ENCODE measurements around the gene CES1.
"Not testable (repeated sequence)": the region's sequence is repeated elsewhere in the genome, so short reads cannot be mapped to it uniquely, and the experiment has no call there.

CES1 gene

GRCh38 chr16:55825115-55825728, 7.7 kb downstream of the CES1 start:
- Histone ChIP-seq H3K4me3 (ENCODE audit: low read length) (no peak overlapping the region), H3K27ac (ENCODE audit: low read depth, low read length) (no peak overlapping the region), H3K27me3 (ENCODE audit: control insufficient read depth, insufficient read depth, low read length) (no peaks in the 10 kb centered on the region), H3K9ac (ENCODE audit: low read length) (no peak overlapping the region), H3K4me1 (ENCODE audit: control insufficient read depth, insufficient read depth, low read length) (no peaks in the 10 kb centered on the region), H3K36me3 (ENCODE audit: control insufficient read depth, insufficient read depth, low read length) (no peaks in the 10 kb centered on the region)

- no peaks in the 10 kb centered on the region for H3K4me1 ChIP-seq (ENCODE audit: control insufficient read depth, insufficient read depth, low read length)
- no peak overlapping the region for H3K27ac ChIP-seq (ENCODE audit: low read depth, low read length)
- H3K4me3 ChIP-seq (ENCODE audit: low read length): no peak overlapping the region
- H3K36me3 ChIP-seq (ENCODE audit: control insufficient read depth, insufficient read depth, low read length): no peaks in the 10 kb centered on the region
- H3K9ac ChIP-seq (ENCODE audit: low read length): no peak overlapping the region
- H3K27me3 ChIP-seq (ENCODE audit: control insufficient read depth, insufficient read depth, low read length): no peaks in the 10 kb centered on the region
Observed at GRCh38 chr16:55824473-55825000, 8.4 kb downstream of the CES1 start.

GRCh38 chr16:55822280-55822810, 10.6 kb downstream of the CES1 start:
- no peaks in the 10 kb centered on the region for H3K4me1 ChIP-seq (ENCODE audit: control insufficient read depth, insufficient read depth, low read length)
- no peaks in the 10 kb centered on the region for H3K36me3 ChIP-seq (ENCODE audit: control insufficient read depth, insufficient read depth, low read length)
- no peak overlapping the region for H3K9ac ChIP-seq (ENCODE audit: low read length)
- no peak overlapping the region for H3K4me3 ChIP-seq (ENCODE audit: low read length)
- H3K27me3 ChIP-seq (ENCODE audit: control insufficient read depth, insufficient read depth, low read length): no peaks in the 10 kb centered on the region
- no peak overlapping the region for H3K27ac ChIP-seq (ENCODE audit: low read depth, low read length)

GRCh38 chr16:55821210-55821609, 11.7 kb downstream of the CES1 start:
- Histone ChIP-seq H3K4me3 (ENCODE audit: low read length) (no peak overlapping the region), H3K9ac (ENCODE audit: low read length) (no peak overlapping the region), H3K4me1 (ENCODE audit: control insufficient read depth, insufficient read depth, low read length) (no peaks in the 10 kb centered on the region), H3K36me3 (ENCODE audit: control insufficient read depth, insufficient read depth, low read length) (no peaks in the 10 kb centered on the region), H3K27ac (ENCODE audit: low read depth, low read length) (no peak overlapping the region), H3K27me3 (ENCODE audit: control insufficient read depth, insufficient read depth, low read length) (no peaks in the 10 kb centered on the region)

- Histone ChIP-seq H3K4me1 (ENCODE audit: control insufficient read depth, insufficient read depth, low read length) (no peaks in the 10 kb centered on the region), H3K27ac (ENCODE audit: low read depth, low read length) (no peak overlapping the region), H3K9ac (ENCODE audit: low read length) (no peak overlapping the region), H3K4me3 (ENCODE audit: low read length) (no peak overlapping the region), H3K36me3 (ENCODE audit: control insufficient read depth, insufficient read depth, low read length) (no peaks in the 10 kb centered on the region), H3K27me3 (ENCODE audit: control insufficient read depth, insufficient read depth, low read length) (no peaks in the 10 kb centered on the region)
Observed at GRCh38 chr16:55820615-55821014, 12.3 kb downstream of the CES1 start.

GRCh38 chr16:55817236-55817912, 15.5 kb downstream of the CES1 start:
- Histone ChIP-seq H3K27me3 (ENCODE audit: control insufficient read depth, insufficient read depth, low read length) (no peaks in the 10 kb centered on the region), H3K9ac (ENCODE audit: low read length) (no peak overlapping the region), H3K4me3 (ENCODE audit: low read length) (no peak overlapping the region), H3K36me3 (ENCODE audit: control insufficient read depth, insufficient read depth, low read length) (no peaks in the 10 kb centered on the region), H3K4me1 (ENCODE audit: control insufficient read depth, insufficient read depth, low read length) (no peaks in the 10 kb centered on the region), H3K27ac (ENCODE audit: low read depth, low read length) (no peak overlapping the region)

- H3K36me3 ChIP-seq (ENCODE audit: control insufficient read depth, insufficient read depth, low read length); H3K27me3 ChIP-seq (ENCODE audit: control insufficient read depth, insufficient read depth, low read length); H3K27ac ChIP-seq (ENCODE audit: low read depth, low read length); H3K9ac ChIP-seq (ENCODE audit: low read length); H3K4me1 ChIP-seq (ENCODE audit: control insufficient read depth, insufficient read depth, low read length); H3K4me3 ChIP-seq (ENCODE audit: low read length): not testable (repeated sequence)
Observed at GRCh38 chr16:55816222-55816621, 16.7 kb downstream of the CES1 start.

DNA sequence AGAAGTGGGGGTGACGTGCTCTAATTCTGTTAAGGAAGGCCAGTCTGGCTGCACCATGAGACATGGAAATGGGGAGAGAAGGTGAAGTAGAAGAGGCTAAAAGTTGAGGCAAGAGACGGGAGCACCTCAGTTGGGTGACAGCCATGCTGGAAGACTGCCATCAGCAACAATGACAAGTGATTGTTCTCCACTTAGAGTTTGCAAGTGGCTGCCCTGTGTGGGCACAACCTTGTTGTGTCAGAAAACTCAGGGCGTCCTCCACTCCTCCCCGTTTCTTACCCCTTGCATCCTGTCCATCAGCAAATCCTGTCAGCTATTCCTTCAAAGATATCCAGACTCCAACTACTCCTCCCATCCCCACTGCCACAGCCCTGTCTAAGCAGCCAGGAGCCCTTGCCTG, 17.6 kb downstream of the CES1 start:
- Histone ChIP-seq H3K4me1 (ENCODE audit: control insufficient read depth, insufficient read depth, low read length) (no peaks in the 10 kb centered on the region), H3K36me3 (ENCODE audit: control insufficient read depth, insufficient read depth, low read length) (no peaks in the 10 kb centered on the region), H3K9ac (ENCODE audit: low read length) (no peak overlapping the region), H3K27ac (ENCODE audit: low read depth, low read length) (no peak overlapping the region), H3K27me3 (ENCODE audit: control insufficient read depth, insufficient read depth, low read length) (no peaks in the 10 kb centered on the region), H3K4me3 (ENCODE audit: low read length) (no peak overlapping the region)

DNA sequence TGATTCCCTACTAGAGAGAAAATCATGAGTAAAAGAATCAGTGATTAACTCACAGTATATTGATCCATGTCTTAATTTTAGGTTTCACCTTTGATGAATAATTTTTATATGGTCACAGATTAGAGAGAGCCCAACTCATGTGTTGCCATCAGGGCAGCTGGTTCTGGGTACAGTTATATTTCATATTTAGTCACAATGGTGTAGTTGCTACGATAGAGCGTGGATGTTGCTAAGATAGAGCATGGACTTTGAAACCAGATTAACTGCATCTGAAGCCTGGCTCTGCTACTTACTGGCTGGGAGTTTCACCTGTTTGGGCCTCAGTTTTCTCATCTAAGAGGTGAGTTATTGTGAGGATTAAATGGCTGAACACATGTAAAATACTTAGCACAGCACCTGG, 18.7 kb downstream of the CES1 start:
- H3K4me1 ChIP-seq (ENCODE audit: control insufficient read depth, insufficient read depth, low read length); H3K36me3 ChIP-seq (ENCODE audit: control insufficient read depth, insufficient read depth, low read length); H3K9ac ChIP-seq (ENCODE audit: low read length); H3K27ac ChIP-seq (ENCODE audit: low read depth, low read length); H3K4me3 ChIP-seq (ENCODE audit: low read length); H3K27me3 ChIP-seq (ENCODE audit: control insufficient read depth, insufficient read depth, low read length): not testable (repeated sequence)

- H3K27ac ChIP-seq (ENCODE audit: low read depth, low read length); H3K27me3 ChIP-seq (ENCODE audit: control insufficient read depth, insufficient read depth, low read length); H3K4me1 ChIP-seq (ENCODE audit: control insufficient read depth, insufficient read depth, low read length); H3K4me3 ChIP-seq (ENCODE audit: low read length); H3K36me3 ChIP-seq (ENCODE audit: control insufficient read depth, insufficient read depth, low read length); H3K9ac ChIP-seq (ENCODE audit: low read length): not testable (repeated sequence)
Observed at GRCh38 chr16:55813730-55814129, 19.2 kb downstream of the CES1 start.

GRCh38 chr16:55812951-55813350, 19.9 kb downstream of the CES1 start:
- Histone ChIP-seq H3K9ac (ENCODE audit: low read length) (no peak overlapping the region), H3K27me3 (ENCODE audit: control insufficient read depth, insufficient read depth, low read length) (no peaks in the 10 kb centered on the region), H3K36me3 (ENCODE audit: control insufficient read depth, insufficient read depth, low read length) (no peaks in the 10 kb centered on the region), H3K27ac (ENCODE audit: low read depth, low read length) (no peak overlapping the region), H3K4me1 (ENCODE audit: control insufficient read depth, insufficient read depth, low read length) (no peaks in the 10 kb centered on the region), H3K4me3 (ENCODE audit: low read length) (no peak overlapping the region)

GRCh38 chr16:55811811-55812210, 21.1 kb downstream of the CES1 start:
- Histone ChIP-seq H3K36me3 (ENCODE audit: control insufficient read depth, insufficient read depth, low read length) (no peaks in the 10 kb centered on the region), H3K4me1 (ENCODE audit: control insufficient read depth, insufficient read depth, low read length) (no peaks in the 10 kb centered on the region), H3K27me3 (ENCODE audit: control insufficient read depth, insufficient read depth, low read length) (no peaks in the 10 kb centered on the region), H3K9ac (ENCODE audit: low read length) (no peak overlapping the region), H3K27ac (ENCODE audit: low read depth, low read length) (no peak overlapping the region), H3K4me3 (ENCODE audit: low read length) (no peak overlapping the region)

DNA sequence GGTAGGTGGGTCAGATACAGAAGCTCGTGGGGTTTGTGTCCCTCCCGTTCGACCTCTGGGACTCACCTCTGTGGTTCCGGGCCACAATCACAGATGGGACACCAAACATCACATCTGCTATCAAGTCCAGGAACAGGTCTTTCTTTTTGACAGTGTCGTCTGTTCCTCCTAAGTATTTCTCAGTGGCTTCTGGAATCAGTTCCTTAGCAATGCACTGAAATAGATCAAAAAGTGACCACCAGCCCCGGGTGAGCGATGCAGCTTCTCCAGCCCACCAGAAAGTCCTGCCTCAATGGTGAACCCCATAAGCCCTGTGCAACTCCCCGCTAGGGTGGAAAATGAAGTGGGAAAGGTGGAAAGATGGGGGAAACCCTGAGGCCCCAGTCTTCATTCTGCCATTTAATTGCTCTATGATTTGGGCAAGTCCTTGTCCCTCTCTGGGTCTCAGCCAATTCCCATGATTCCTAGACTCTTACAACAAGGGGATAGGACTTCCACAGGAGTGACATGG, 22.4 kb downstream of the CES1 start:
- H3K36me3 ChIP-seq (ENCODE audit: control insufficient read depth, insufficient read depth, low read length): no peaks in the 10 kb centered on the region
- no peak overlapping the region for H3K4me3 ChIP-seq (ENCODE audit: low read length)
- H3K4me1 ChIP-seq (ENCODE audit: control insufficient read depth, insufficient read depth, low read length): no peaks in the 10 kb centered on the region
- H3K27me3 ChIP-seq (ENCODE audit: control insufficient read depth, insufficient read depth, low read length): no peaks in the 10 kb centered on the region
- H3K27ac ChIP-seq (ENCODE audit: low read depth, low read length): no peak overlapping the region
- no peak overlapping the region for H3K9ac ChIP-seq (ENCODE audit: low read length)
